ENCODE measurements around the gene PEPD.

PEPD gene

DNA sequence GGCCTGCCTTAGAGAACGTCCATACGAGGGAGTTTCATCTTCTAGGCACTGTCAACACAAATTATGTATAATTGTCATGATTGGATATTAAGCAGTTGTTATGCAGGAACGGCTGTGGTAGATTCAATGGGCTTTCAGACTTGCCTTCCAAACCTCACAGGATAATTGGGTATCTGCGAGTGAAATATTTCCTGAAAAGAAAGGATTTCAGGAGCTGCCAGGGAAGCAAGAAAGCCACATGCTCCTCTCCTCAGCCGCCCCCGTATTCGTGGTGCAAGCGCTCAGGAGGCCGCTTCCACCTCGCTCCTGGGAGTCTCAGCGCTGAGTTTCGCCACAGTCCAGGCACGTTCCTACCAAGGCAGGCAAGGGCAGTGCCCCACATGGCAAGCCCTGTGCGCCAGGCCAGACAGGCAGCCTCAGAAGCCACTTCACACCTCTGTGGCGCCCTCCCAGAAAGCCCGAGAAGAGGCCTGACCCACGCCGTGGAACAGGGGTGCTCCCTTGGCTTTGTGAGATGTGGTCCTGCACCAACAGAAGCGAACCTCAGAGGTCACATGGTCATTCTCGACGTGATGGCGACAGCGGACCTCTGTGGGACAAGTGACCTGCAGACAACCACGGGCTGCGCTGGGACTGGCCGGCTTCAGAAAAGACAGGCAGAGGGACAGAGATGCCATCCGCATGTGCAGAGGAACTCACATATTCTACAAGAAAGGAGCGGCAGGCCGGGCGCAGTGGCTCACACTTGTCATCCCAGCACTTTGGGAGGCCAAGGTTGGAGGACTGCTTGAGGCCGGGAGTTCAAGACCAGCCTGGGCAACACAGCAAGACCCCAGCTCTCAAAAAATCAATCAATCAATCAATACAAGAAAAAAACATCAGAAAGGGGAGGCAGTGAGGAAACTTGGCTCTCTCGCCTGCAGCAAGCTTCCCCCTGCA lies 106.7 kb downstream of the PEPD start:
- CTCF ChIA-PET = interaction anchor here (1.0 kb wide), 1 partner anchor 16 kb away, joined by 3 read pairs; no protein-coding TSS in a partner anchor
- no peak for TF ChIP-seq FOXA1 (IDR thresholded peaks at IDR 0.05)
- TF ChIP-seq TARDBP (IDR thresholded peaks at IDR 0.05) = no peak
- TF ChIP-seq HDGF (IDR thresholded peaks at IDR 0.05; ENCODE audit: borderline replicate concordance) = no peak
- TF ChIP-seq L3MBTL2 (conservative IDR thresholded peaks at IDR 0.05) = no peak
- no peak for TF ChIP-seq SP1 (IDR thresholded peaks at IDR 0.05)
- no peak for TF ChIP-seq ZNF384 (IDR thresholded peaks at IDR 0.05)
- no peak for TF ChIP-seq NFRKB (IDR thresholded peaks at IDR 0.05)
- no peak for TF ChIP-seq ELF4 (IDR thresholded peaks at IDR 0.05)
- no peak for TF ChIP-seq FOXM1 (IDR thresholded peaks at IDR 0.05; ENCODE audit: borderline replicate concordance)
- no peak for TF ChIP-seq PKNOX1 (IDR thresholded peaks at IDR 0.05)
- TF ChIP-seq SUZ12 (IDR thresholded peaks at IDR 0.05) = no peak
- POLR2A ChIA-PET = no interaction called here
- no peak for DNase-seq (ENCODE audit: extremely low spot score)

- DNase-seq (ENCODE audit: extremely low spot score) = no peak
- ChIA-PET CTCF (interaction anchor here (0.6 to 1.0 kb wide), 2 partner anchors 17 to 358 kb away, joined by 3 read pairs; no protein-coding TSS in a partner anchor), POLR2A (no interaction called here)
- TF ChIP-seq SUZ12 (IDR thresholded peaks at IDR 0.05) (no peak), ELF4 (IDR thresholded peaks at IDR 0.05) (no peak), PKNOX1 (IDR thresholded peaks at IDR 0.05) (no peak), SP1 (IDR thresholded peaks at IDR 0.05) (no peak), LEF1 (IDR thresholded peaks at IDR 0.05; ENCODE audit: borderline replicate concordance) (no peak), FOXK2 (IDR thresholded peaks at IDR 0.05) (no peak), ZNF384 (IDR thresholded peaks at IDR 0.05) (no peak), BHLHE40 (IDR thresholded peaks at IDR 0.05; ENCODE audit: borderline replicate concordance) (no peak), HDGF (IDR thresholded peaks at IDR 0.05; ENCODE audit: borderline replicate concordance) (no peak), ARNT (IDR thresholded peaks at IDR 0.05) (no peak), FOXA1 (IDR thresholded peaks at IDR 0.05) (no peak), CTBP1 (IDR thresholded peaks at IDR 0.05; ENCODE audit: borderline replicate concordance) (no peak), TARDBP (IDR thresholded peaks at IDR 0.05) (no peak), NFRKB (IDR thresholded peaks at IDR 0.05) (no peak), L3MBTL2 (conservative IDR thresholded peaks at IDR 0.05) (no peak), FOXM1 (IDR thresholded peaks at IDR 0.05; ENCODE audit: borderline replicate concordance) (no peak)
Observed at GRCh38 chr19:33413868-33414666, 107.5 kb downstream of the PEPD start.

DNA sequence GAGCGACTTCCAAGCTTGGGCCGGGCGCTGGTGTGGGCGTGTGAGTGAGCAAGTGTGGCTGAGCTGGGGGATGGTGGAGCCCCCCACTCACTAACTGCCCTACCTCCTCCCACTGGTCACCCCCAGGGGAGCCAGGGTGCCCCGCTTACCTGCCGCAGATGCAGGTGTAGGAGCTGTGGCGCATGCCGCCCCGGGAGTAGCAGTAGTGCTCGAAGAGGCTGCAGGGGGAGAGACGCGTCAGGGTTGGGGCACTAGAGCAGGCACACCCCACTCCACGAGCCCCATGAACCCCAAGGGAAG lies 108.2 kb downstream of the PEPD start:
- no peak for DNase-seq (ENCODE audit: extremely low spot score)
- POLR2A ChIA-PET = no interaction called here
- no peak for TF ChIP-seq BHLHE40 (IDR thresholded peaks at IDR 0.05; ENCODE audit: borderline replicate concordance)
- TF ChIP-seq LEF1 (IDR thresholded peaks at IDR 0.05; ENCODE audit: borderline replicate concordance) = no peak
- no peak for TF ChIP-seq ZNF384 (IDR thresholded peaks at IDR 0.05)
- no peak for TF ChIP-seq HDGF (IDR thresholded peaks at IDR 0.05; ENCODE audit: borderline replicate concordance)
- no peak for TF ChIP-seq FOXK2 (IDR thresholded peaks at IDR 0.05)
- no peak for TF ChIP-seq L3MBTL2 (conservative IDR thresholded peaks at IDR 0.05)
- TF ChIP-seq ARNT (IDR thresholded peaks at IDR 0.05) = no peak
- no peak for TF ChIP-seq FOXM1 (IDR thresholded peaks at IDR 0.05; ENCODE audit: borderline replicate concordance)
- no peak for TF ChIP-seq TARDBP (IDR thresholded peaks at IDR 0.05)
- CTCF ChIA-PET = interaction anchor here (0.6 kb wide), 1 partner anchor 359 kb away, joined by 3 read pairs; no protein-coding TSS in a partner anchor

DNA sequence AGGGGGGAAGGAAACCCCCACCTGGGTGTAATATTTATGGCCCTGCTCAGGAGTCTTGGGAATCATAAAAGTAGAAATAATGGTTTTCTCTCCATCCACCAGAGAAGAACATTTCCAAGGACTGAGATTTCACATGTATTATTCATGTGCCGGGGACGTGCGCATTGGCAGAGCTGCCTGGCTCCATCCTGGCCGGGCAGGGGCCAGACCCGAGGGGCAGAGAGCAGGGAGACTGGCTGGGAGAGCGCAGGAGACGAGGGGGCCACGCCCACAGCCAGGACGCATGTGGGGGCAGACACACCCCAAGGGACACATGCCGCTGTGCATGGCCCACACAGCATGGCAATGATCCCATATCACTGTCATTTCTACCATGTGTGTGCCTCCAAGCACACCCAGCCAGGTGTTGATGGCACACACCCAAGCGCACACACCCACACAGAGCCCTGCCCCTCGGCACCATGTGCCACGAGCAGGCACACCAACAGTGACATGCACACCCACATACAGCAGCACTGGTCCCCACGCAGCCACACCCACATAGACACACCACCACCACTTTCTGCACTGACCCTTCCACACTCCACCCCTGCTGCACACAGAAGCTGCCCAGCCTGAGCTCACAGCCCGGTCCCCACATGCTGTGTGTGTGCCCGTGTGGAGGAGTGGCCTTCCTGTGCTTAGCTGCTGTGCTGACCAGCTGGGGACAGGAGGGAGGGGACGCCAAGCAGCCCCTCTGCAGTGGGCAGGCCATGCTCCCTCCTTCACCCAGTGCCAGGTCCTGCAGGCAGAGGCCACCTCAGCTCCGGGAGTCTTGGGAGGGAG lies 108.8 kb downstream of the PEPD start:
- DNase-seq (ENCODE audit: extremely low spot score) = no peak
- TF ChIP-seq ARNT (IDR thresholded peaks at IDR 0.05) (no peak), FOXM1 (IDR thresholded peaks at IDR 0.05; ENCODE audit: borderline replicate concordance) (no peak), PKNOX1 (IDR thresholded peaks at IDR 0.05) (no peak)
- ChIA-PET CTCF (interaction anchor here (0.6 to 0.7 kb wide), 2 partner anchors 37 to 694 kb away, joined by 4 read pairs; no protein-coding TSS in a partner anchor), POLR2A (no interaction called here)

GRCh38 chr19:33411621-33412180 lies 109.9 kb downstream of the PEPD start:
- ChIA-PET CTCF (interaction anchor here (0.6 kb wide), 1 partner anchor 695 kb away, joined by 4 read pairs; no protein-coding TSS in a partner anchor), POLR2A (no interaction called here)
- DNase-seq (ENCODE audit: extremely low spot score) = no peak
- no peak for TF ChIP-seq SP1 (IDR thresholded peaks at IDR 0.05)

Measured in HEK293T (cell line).